NT2/D1 (cell line): ENCODE measurements around the gene DDX54.

Experiments used
- SUZ12 ChIP-seq: IDR thresholded peaks from 2 replicates; pipeline ENCODE4 v1.6.1; 2011; ENCODE audit not compliant: insufficient read length, insufficient read depth; ENCODE audit errors: extremely low read depth
- YY1 ChIP-seq: IDR thresholded peaks from 2 replicates; pipeline ENCODE4 v1.6.1; 2011; ENCODE audit not compliant: insufficient read length, insufficient read depth

DNA sequence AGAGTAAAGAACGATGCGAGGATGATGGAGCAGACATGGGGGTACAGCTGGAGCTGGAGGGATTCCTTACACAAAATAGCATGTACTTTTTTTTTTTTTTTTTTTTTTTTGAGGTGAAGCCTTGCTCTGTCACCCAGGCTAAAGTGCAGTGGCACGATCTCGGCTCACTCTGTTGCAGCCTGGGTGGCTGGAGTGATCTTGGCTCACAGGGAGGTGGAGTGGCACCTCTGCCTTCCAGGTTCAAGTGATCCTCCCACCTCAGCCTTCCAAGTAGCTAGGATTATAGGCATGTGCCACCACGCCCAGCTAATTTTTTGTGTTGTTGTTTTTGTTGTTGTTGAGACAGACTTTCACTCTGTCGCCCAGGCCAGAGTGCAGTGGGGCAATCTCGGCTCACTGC is 44.6 kb downstream of the DDX54 start:
- no peak for TF ChIP-seq SUZ12
- TF ChIP-seq YY1, result no peak
